Measurements from ENCODE around the gene MROH8. TPM values are rescaled to one million over a fixed set of nuclear protein-coding genes. Genes with fewer than 3 reads are reported as not detected.

Gene MROH8
- total RNA-seq, 4 donors from 2014 or later = 2.2 to 18.0 (median 3.5) TPM

- Histone ChIP-seq H3K27ac (no peak overlapping the region), H3K27me3 (no peaks in the 10 kb centered on the region), H3K36me3 (peaks cover 0 to under 1% (median 0%) of the 10 kb centered on the region in 4 donors), H3K4me3 (no peak overlapping the region), H3K4me1 (peaks cover 6 to 24% (median 11%) of the 10 kb centered on the region in 4 donors), H3K9me3 (no peaks in the 10 kb centered on the region)
- intact Hi-C loops (cut with DNase I; ENCODE audit: low total_unique reads) (no loop called here), in situ Hi-C loops (cut with MboI; ENCODE audit: low pct_ligation_motif_present in 1 of 4, low pct_unique_long_range_greater_than_20kb in 1 of 4, low sequenced_read_pairs in 3 of 4) (loop anchor here in 1 of 4 donors (10.0 kb wide), 1 partner anchor 342 kb away; no protein-coding TSS in a partner anchor)
- no peak for DNase-seq
- no peak for TF ChIP-seq POLR2A (IDR thresholded peaks at IDR 0.05)
- no peak for TF ChIP-seq CTCF (IDR thresholded peaks at IDR 0.05)
- TF ChIP-seq POLR2AphosphoS5 (IDR thresholded peaks at IDR 0.05) = no peak
- TF ChIP-seq EP300 (IDR thresholded peaks at IDR 0.05; ENCODE audit: low read depth) = no peak
- 83 to 85% methylated on average over 3 of the region's 3 CpGs for WGBS, 2 donors (ENCODE audit: low coverage in 1 of 2)
Observed at GRCh38 chr20:37193226-37193625, 13.9 kb upstream of the MROH8 start.

GRCh38 chr20:37192137-37192854 is 12.9 kb upstream of the MROH8 start:
- Histone ChIP-seq H3K9me3 (no peaks in the 10 kb centered on the region), H3K27ac (no peak overlapping the region), H3K27me3 (no peaks in the 10 kb centered on the region), H3K4me3 (no peak overlapping the region), H3K36me3 (peaks cover 0 to 5% (median 0%) of the 10 kb centered on the region in 4 donors), H3K4me1 (peaks cover 6 to 24% (median 11%) of the 10 kb centered on the region in 4 donors)
- in situ Hi-C loops (cut with MboI; ENCODE audit: low pct_ligation_motif_present in 1 of 4, low pct_unique_long_range_greater_than_20kb in 1 of 4, low sequenced_read_pairs in 3 of 4) (loop anchor here in 1 of 4 donors (10.0 kb wide), 1 partner anchor 343 kb away; no protein-coding TSS in a partner anchor), intact Hi-C loops (cut with DNase I; ENCODE audit: low total_unique reads) (no loop called here)
- 23 to 29% methylated on average over 3 to 5 of the region's 5 CpGs for WGBS, 2 donors (ENCODE audit: low coverage in 1 of 2)
- TF ChIP-seq POLR2AphosphoS5 (IDR thresholded peaks at IDR 0.05) (peak in 2 of 3 donors; percentile 37 to 62), EP300 (IDR thresholded peaks at IDR 0.05; ENCODE audit: low read depth) (no peak), POLR2A (IDR thresholded peaks at IDR 0.05) (no peak), CTCF (IDR thresholded peaks at IDR 0.05) (peak; percentile 82 to 91 (median 88))
- peak; percentile 89 for DNase-seq

GRCh38 chr20:37190354-37191112 is 11.2 kb upstream of the MROH8 start:
- H3K36me3 ChIP-seq = peaks cover 0 to 17% (median 3%) of the 10 kb centered on the region in 4 donors
- no peak overlapping the region for H3K4me3 ChIP-seq
- no peak overlapping the region for H3K27ac ChIP-seq
- H3K9me3 ChIP-seq = no peaks in the 10 kb centered on the region
- peaks cover 6 to 20% (median 11%) of the 10 kb centered on the region in 4 donors for H3K4me1 ChIP-seq
- no peak for DNase-seq
- TF ChIP-seq EP300 (IDR thresholded peaks at IDR 0.05; ENCODE audit: low read depth) (no peak), POLR2AphosphoS5 (IDR thresholded peaks at IDR 0.05) (no peak), CTCF (IDR thresholded peaks at IDR 0.05) (no peak), POLR2A (IDR thresholded peaks at IDR 0.05) (no peak)
- H3K27me3 ChIP-seq = no peaks in the 10 kb centered on the region
- 77 to 85% methylated on average over 4 to 9 of the region's 9 CpGs for WGBS, 2 donors (ENCODE audit: low coverage in 1 of 2)
- in situ Hi-C loops (cut with MboI; ENCODE audit: low pct_ligation_motif_present in 1 of 4, low pct_unique_long_range_greater_than_20kb in 1 of 4, low sequenced_read_pairs in 3 of 4) = loop anchor here in 1 of 4 donors (10.0 kb wide), 1 partner anchor 344 kb away; no protein-coding TSS in a partner anchor
- intact Hi-C loops (cut with DNase I; ENCODE audit: low total_unique reads) = no loop called here

- TF ChIP-seq EP300 (IDR thresholded peaks at IDR 0.05; ENCODE audit: low read depth) (no peak), POLR2A (IDR thresholded peaks at IDR 0.05) (no peak), POLR2AphosphoS5 (IDR thresholded peaks at IDR 0.05) (no peak), CTCF (IDR thresholded peaks at IDR 0.05) (no peak)
- DNase-seq = no peak
- Histone ChIP-seq H3K27me3 (no peaks in the 10 kb centered on the region), H3K9me3 (no peaks in the 10 kb centered on the region), H3K4me1 (peaks cover 4 to 11% (median 7%) of the 10 kb centered on the region in 4 donors), H3K36me3 (peaks cover 0 to 23% (median 4%) of the 10 kb centered on the region in 4 donors), H3K27ac (no peak overlapping the region), H3K4me3 (no peak overlapping the region)
- 45 to 59% methylated on average over 6 of the region's 6 CpGs for WGBS, 2 donors (ENCODE audit: low coverage in 1 of 2)
- intact Hi-C loops (cut with DNase I; ENCODE audit: low total_unique reads) (no loop called here), in situ Hi-C loops (cut with MboI; ENCODE audit: low pct_ligation_motif_present in 1 of 4, low pct_unique_long_range_greater_than_20kb in 1 of 4, low sequenced_read_pairs in 3 of 4) (loop anchor here in 1 of 4 donors (10.0 kb wide), 1 partner anchor 345 kb away; no protein-coding TSS in a partner anchor)
Observed at GRCh38 chr20:37189416-37190016, 10.2 kb upstream of the MROH8 start.

All from transverse colon (tissue), 4 donors.